HepG2 (cell line): ENCODE measurements around the gene DDX50.

Experiments used
- POLR2A ChIP-seq, 2 experiments: IDR thresholded peaks; 2 replicates each; pipeline ENCODE4 v1.6.1; 2011; ENCODE audit warnings: low read depth in 2 of 2, low read length in 2 of 2, mild to moderate bottlenecking in 1 of 2, moderate library complexity in 1 of 2; ENCODE audit not compliant: insufficient read depth in 1 of 2
- TRAFD1 ChIP-seq: sonication (generic); formaldehyde crosslinking; IDR thresholded peaks from 2 replicates; pipeline ENCODE4 v1.5.1; 2020; ENCODE audit warnings: missing genetic modification reagents, mild to moderate bottlenecking, borderline replicate concordance
- TRIM24 ChIP-seq: sonication (generic); formaldehyde crosslinking; IDR thresholded peaks from 2 replicates; pipeline ENCODE4 v1.8.0; 2022; ENCODE audit warnings: mild to moderate bottlenecking, missing genetic modification reagents

- TF ChIP-seq POLR2A (IDR thresholded peaks at IDR 0.05; ENCODE audit: insufficient read depth in 1 of 2, low read depth in 2 of 2, low read length in 2 of 2) = no peak
- TF ChIP-seq TRIM24 (CRISPR knock-in tag) = no peak
- no peak for TF ChIP-seq TRAFD1
Observed at GRCh38 chr10:68959695-68960527, 58.8 kb downstream of the DDX50 start.
